ENCODE data around the gene KATNAL1.
"Not testable (repeated sequence)": the region's sequence is repeated elsewhere in the genome, so short reads cannot be mapped to it uniquely, and the experiment has no call there.

KATNAL1 gene

DNA sequence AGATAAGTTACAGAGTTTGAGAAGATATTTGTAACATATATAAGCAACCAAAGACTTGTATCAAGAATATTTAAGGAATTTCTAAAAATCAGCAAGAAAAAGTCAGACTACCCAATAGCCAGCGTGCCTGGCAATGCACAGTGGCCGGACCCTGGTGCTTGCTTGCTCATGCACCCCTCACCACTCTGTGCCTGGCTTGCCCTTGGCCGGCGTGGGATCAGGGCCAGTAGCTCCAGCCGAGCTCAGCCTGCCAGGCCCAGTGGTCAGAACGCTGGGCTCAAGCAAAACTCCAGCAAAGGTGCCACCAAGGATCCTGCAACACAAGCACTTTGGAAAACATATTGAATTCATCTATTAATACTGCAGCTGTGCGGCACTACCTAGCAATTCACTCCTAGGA is 95.1 kb downstream of the KATNAL1 start:
- DNase-seq (ENCODE audit: low read depth in 2 of 2), result no peak

DNA sequence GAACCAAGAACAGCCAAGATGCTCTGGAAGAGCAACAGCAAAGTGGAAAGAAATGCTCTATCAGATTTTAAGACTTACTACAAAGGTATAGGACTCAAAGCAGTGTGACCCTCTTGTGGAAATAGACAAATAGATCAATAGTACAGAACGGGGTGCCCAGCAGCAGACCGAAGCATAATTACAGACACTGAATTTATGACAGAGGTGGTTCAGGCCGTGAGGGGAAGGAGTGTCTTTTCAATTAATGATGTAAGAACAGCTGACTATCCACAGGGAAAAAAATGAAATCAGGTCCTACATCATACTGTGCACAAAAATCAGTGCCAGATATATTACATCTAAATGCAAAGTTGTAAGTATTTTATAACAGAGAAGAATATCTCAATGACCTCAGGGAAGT is 95.6 kb downstream of the KATNAL1 start:
- DNase-seq (ENCODE audit: low read depth in 2 of 2), result no peak

DNA sequence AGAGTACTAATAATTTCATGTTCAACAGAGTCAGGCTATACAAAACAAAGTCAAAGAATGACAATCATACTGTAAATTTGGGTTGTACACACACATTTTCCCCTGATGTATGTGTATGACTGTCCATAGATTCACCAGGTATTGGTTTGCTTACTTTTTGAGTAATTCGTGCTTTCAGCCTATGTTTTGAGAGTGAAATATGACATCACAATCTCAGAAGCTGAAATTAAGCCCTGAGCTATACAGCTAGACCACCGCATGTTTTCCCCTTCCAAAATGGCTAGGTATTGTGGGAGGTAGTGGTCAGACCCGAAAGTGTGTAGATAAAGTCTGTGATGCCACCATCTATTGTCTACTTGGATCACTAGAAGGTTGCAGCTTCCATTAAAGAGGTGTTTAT is 102.8 kb downstream of the KATNAL1 start:
- DNase-seq (ENCODE audit: low read depth in 2 of 2), result no peak

DNA sequence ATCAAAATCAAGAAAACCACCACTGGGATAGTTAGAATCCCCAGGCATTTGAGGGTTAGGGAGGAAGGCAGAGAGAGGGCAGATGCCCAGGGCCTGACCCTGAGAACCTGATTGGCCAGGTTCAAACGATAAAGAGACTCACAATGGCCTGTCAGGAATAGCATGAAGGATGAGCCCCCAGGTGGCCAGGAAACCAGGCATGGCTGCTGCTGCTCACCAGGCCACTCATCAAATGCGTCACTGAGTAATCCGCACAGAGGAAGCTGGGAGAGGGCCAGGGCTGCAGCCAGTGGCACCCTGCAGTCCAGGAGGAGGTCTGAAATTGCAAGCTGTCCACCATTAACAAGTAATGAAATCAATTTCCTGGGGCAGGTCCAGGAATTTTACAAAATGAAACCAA is 111.3 kb downstream of the KATNAL1 start:
- no peak for DNase-seq (ENCODE audit: low read depth in 2 of 2)

DNA sequence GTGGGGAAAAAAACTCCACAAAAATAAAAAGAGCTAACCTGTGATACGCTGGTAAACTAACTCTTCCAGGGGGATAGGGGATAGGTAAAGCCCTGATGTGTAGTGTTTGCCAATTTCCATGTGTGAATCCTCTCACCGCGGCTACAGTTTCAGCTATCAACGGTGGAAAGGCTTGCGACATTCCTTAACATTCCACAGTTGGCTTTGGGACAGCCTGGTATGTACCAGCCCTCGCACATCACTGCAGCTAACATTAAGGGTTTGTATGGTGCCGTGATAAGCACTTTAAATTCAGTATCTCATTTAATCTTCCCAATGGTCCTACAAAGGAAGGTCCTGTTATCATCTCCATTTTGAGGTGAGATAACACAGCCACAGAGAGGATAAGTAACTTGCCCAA is 112.4 kb downstream of the KATNAL1 start:
- DNase-seq (ENCODE audit: low read depth in 2 of 2), result no peak

DNA sequence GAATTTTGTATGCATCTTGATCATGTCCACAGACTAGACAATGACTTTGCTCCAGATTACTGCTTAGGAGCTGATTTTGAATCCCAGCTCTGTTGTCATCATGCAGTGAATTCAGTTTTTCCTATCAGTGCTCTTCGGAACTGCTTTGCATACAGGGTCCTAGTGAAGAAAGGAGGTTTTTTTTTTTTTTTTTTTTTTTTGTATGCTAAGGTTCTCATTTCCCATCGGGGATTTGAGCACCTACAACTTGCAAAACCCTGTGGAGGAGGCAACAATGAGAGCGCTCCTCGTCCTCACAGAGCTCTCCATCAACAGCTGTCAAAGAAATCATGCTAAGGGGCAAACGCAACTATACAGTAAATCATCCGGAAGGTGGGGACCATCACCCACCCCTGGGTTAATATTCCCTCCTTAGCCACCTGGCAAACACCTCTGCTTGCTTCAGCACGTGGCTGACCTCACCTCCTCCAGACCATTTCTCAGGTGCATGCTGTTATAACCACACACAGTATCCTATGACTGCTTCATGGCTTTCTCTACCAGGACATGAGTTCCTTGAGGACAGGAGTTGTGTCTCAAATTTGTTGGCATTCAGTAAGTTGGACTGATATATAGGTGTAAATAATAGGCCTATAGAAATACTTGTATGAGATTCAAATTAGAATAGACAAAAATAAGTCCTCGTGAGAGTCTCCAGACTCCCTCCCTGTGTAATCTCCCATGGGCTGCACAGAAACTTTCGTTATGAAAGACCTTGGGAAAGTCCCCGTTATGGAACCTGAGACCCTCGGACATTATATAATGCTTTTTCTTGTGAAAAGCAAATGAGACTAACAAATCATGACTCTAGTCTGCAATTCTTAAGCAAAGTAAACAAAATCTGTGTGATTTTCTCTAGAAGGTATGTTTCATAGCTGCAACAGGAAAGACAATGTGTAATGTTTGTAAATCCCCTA is 113.8 kb downstream of the KATNAL1 start:
- DNase-seq (ENCODE audit: low read depth in 2 of 2), result no peak

DNA sequence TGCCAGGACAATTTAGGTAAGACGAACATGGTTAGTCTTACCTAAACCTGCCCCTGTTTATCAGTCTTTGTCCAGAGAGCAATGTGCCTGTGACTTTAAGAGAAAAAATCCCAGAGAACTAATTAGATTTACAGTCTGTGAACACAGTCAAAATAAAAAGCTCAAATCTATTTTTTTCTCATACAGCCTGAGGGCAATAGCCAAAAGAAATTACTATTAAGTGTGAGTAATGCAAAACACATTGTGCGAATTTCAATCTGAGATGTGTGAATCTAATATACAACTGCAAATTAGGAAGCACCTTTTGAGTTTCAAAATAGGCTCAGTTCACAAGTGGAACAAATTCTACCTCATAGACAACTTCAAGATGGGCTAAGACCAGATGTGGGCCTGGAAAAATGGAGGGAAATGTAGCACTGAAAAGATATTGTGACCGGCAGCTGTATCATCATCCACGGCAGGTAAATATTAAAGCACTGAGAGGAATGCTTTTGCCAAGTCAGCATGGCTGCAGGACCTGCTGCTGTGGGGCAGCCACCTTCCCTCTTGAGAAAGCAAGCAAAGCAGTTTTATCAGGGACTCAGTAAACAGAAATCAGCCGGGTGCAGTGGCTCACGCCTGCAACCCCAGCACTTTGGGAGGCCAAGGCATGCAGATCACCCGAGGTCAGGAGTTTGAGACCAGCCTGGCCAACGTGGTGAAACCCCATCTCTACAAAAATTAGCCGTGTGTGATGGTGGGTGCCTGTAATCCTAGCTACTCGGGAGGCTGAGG is 114.8 kb downstream of the KATNAL1 start:
- no peak for DNase-seq (ENCODE audit: low read depth in 2 of 2)

DNA sequence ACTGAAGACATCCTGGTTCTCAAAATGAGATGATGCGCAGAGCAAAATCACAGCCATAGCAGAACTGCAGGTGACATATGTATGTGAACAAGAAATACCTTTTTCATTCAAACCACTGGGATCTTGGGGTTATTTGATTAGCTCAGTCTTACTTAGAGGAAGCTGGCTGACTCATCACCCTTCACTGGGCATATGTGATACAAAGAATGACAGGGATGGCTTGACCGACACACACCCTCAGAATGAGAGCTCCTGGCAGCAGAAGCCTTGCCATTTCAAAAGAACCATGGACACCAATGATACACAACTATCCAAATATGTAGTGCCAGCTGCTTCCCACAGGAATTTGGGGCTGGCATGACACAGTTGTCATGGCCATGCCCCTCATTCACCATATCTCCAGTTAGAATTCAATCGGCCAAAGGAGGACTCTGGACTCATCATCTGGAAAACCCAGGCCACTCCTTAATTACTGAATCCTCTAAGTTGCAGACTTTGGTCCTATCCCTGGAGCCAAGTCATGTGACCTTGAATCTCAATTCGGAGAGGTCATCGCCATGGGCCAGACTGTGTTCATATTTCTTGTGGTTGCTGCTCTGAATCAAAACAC is 115.8 kb downstream of the KATNAL1 start:
- DNase-seq (ENCODE audit: low read depth in 2 of 2), result no peak

DNA sequence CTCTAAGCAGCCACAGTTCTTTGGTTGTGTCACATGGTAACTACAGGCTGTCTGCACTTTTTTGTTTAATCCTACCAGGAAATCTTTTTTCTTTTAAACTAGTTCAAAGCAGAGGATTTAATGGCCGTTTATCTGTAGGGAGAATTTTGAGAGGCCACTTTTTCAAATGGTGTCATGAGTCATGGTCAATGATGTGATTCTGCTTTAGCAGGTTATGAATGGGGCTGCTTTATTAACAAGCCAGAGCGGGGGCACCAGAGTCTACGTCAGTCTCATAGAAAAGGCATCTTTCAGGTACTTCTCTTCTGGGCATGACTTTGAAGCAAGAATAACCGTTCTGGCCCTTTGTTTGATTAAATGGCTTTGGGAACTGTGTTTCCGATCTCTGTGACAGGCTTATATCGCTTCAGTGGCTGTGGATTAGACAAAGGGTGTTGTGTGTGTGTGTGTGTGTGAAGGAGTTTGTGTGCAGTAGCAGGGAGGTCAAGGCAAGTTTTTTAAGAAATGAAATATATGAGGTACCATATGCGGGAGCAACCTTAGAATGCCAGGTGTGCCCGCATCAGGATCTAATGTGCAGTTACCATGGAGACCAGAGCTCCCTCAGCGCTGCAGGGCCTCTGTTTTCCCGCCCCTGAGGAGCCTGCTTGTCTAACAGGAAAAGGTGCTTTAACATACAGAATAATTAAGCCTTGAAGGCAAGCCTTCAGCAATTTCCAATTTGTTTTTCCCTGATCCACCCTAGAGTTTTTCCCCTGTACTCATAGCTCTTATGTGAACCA is 120.5 kb downstream of the KATNAL1 start:
- DNase-seq (ENCODE audit: low read depth in 2 of 2), result no peak

DNA sequence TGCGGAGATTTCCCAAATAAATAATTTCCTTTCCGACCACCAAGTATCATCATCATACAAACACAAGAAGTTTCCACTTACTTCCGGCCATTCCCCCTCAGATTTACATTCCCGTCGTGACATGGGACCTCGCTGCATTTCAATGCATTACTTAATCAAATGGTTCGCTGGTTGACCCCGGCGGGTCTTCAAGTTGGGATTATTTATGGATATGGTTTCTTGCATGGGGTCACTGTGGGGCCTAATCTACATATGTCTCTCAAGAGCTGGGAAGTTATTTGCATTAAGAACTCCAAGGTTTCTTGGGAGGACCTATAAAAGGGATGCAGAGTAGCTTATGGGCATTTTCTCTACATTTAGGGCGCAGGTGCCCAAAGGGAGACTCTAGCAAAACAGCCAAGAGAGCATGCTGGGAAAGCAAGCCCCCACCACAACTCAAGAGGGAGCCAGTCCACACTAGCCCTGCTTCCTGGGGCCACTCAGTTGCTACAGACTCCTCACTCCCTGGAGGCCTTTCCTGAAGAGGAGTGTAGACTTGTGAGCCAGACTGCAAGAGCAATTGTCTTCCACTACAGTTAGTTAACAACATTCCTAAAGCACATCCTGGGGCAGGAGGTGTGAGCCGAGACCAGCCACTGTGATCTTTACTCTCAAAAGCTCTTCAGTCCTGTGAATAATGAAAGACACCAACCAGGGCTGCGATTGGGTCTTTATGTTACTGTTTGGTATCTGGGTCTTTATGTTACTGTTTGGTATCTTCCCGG is 125.3 kb downstream of the KATNAL1 start:
- DNase-seq (ENCODE audit: low read depth in 2 of 2), result no peak

DNA sequence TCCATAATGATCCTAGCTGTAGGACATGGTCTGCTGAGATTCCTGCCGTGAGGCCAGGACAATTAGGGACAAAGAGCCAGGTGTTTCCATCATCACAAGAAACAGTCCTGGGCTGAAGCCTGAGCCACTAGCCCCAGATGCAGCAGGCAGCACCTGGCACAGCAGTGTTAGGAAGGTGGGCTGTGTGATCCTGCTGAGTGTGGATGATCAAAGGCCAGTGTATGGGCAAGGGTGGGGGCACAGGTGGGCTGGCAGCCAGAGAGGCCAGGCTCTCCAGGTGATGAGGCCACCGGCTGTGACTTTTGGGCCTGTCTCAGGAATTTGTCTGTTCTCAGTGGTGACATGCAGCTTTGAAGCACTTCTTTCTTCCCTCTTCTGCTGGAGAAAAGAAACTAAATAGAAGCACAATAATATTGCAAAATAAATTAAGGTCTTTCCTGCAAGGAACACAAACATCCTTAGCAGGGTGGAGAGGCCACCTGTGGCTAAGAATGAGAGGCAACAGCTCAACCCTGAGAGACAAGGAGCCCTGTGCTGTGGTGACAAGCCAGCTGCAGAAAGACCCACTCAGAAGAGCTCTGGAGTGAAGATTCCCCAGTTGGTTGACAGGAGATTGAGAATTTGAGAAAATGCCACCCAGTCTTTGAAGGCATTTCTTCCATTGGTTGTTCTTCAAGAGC is 127.6 kb downstream of the KATNAL1 start:
- DNase-seq (ENCODE audit: low read depth in 2 of 2), result no peak

DNA sequence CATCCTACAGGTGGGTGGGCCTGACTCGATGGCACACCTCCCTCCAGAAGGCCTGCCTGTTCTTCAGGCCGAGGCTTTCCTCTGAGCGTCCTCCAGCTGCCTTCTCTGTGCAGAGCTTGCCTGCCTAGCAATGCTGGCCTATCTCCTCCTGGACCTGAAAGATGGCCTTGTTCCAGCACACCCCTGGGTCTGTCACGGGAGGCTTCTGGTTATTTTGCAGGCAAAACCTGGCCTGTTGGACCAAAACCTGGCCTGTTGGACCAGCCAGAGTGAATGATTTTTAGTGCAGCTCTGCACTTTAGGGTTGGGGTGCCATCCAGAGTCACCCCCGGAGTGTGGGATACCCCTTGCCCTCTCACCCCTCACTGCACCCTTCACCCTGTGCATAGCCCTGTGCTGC is 128.4 kb downstream of the KATNAL1 start:
- no peak for DNase-seq (ENCODE audit: low read depth in 2 of 2)

DNA sequence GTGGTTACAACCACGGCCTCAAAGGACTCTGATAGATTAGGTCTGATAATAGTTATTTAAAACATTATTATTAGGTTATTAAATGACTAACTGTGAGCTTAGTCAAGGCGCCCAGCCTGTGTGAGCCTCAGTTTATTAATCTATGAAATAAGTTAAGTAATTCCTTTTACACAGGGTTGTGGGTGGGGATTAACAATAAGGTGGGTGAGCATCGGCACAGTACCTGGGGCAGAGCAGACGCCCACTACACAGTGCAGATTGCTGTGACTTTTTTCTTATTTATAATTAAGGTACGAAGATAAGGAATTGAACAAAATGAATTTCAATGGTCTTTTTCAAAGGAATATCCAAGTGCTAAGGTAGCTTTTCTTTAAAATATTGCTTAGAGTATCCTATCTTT is 132.2 kb downstream of the KATNAL1 start:
- DNase-seq (ENCODE audit: low read depth in 2 of 2), result no peak

DNA sequence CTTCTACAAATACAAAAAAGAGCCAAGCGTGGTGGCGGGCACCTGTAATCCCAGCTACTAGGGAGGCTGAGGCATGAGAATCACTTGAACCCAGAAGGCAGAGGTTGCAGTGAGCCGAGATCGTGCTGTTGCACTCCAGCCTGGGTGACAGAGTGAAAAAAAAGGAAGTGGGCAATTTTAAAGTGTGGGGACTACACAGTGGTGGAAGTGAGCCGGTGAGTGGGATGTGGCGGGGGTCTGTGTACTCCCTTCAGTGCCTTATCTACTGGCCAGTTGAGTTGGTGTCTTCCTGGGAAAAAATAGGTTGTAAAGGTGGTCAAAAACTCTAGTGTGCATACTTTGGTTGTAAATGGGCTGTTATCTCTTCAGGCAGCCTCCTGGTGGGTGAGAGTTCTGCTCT is 133.1 kb downstream of the KATNAL1 start:
- not testable (repeated sequence) for DNase-seq (ENCODE audit: low read depth in 2 of 2)

DNA sequence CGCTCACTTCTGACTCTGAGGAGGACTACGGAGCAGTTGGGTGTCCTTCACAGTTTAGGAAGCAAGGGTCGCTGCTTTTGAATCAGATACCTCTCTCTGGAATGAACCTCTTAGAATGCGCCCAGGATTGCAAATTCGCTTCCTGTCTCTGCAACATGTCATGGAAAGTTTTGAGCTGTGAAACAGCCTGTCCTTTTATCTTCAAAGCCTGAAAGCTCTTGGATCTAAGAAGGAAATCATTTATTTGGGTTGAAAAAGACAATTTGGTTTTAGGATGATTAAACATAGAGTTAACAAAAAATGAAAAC is 134.1 kb downstream of the KATNAL1 start:
- DNase-seq (ENCODE audit: low read depth in 2 of 2), result no peak

DNA sequence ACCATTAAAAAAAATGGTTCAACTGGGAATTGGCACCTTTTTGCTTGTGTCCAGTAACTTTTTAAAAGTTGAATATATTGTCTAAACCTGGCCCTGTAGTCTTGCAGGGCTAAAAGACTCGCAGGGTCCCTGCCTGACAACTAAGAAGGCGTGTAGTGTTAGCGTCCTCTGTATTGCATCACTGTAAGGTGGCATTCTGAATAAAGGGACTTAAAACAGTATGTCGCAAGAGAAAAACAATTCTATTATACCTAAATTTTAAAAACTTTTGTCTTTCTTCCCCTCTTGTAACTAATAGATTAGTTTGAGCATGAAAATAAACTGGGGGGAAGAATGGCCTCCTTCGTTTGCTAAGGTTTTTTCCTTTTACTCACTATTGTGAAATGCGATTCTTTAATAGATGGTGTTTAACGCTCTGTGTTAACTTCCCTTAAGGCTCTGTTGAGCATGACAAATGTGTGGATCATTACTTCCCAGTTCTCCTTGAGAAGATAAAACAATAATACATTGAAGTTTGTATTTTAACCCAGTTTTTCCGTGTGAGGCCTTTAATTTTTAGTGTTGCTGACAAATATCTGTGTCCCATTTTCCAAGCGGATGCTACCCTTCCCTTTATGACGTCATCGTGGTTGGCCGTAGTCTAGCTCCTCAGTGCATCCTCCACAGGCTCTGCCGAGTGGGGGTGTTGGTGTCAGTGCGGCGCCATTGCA is 134.6 kb downstream of the KATNAL1 start:
- DNase-seq (ENCODE audit: low read depth in 2 of 2), result no peak

DNA sequence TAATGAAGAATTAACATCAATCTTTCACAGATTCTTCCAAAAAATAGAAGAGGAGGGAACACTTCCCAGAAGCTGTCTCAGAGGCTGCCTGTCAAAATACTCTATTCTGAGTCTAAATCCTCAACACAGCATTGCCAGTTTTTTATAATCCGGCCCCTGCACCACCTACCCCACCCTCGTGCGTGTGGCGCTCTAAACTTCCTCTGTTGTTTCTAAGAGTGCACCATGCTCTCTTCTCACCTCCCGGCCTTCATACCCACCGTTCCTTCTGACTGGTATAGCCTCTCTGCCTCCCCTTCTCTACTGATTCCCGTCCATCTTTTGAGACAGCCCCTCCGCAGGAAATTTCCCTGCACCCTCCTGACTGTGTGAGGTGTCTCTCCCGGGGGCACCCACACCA is 136.8 kb downstream of the KATNAL1 start:
- DNase-seq (ENCODE audit: low read depth in 2 of 2), result no peak

DNA sequence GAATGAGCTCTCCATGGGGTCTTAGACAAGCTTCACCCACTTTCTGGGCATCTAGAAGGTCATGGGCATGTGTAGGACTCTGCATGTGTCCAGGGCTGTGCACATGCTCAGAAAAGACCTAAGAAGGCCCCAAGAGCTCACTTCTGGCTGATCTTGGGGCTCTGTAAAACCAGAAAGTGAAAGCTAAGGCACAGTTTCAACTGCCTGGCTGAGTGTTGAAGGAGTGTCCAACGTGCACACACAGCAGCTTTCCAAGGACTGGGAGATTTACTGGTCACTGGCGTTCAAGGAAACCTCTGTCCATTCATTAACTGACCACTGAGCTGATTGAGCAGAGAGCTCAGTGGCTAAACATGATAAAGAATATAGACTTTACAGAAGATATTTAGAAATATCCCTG is 137.9 kb downstream of the KATNAL1 start:
- no peak for DNase-seq (ENCODE audit: low read depth in 2 of 2)

DNA sequence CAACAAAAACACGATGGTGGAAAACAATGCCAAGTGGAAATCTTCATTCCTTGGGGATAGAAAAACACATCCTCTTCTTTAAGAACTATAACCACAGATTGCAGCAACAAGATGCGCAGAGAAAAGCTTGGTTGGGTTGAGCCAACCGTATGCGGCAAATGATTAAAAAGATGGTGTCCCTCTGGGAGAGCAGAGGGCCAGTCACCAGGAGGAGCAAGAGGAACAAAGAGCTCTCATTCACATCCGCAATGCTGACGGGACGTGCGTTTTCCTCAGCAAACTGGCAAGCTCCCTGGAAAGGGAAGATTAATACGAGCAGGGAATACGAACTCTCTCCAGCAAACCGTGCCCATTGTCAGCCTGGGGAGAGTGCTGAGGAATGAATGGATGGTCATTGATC is 141.6 kb downstream of the KATNAL1 start:
- DNase-seq (ENCODE audit: low read depth in 2 of 2), result no peak

DNA sequence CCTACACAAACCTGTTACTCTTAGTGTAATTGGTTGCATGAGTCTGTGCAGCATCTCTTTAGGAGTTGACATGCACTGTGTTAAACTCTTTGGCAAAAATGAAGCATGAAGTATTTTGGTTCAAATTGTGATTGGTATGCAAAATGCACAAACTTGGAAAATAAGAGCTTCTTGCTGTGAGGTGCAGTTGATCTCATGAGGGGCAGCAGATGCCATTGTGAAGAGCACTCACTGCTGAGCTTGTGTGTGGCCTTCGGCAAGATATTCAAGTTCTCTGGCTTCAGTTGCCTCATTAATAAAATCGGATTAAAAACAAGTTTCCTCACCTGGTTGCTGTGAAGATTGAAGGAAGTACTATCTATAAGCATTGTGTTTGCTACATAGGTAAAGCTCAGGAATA is 142.3 kb downstream of the KATNAL1 start:
- no peak for DNase-seq (ENCODE audit: low read depth in 2 of 2)

All from stimulated activated CD4-positive, alpha-beta T cell treated with anti-CD3 and anti-CD28 coated beads, Interleukin-1b, Interleukin-23, amount 100 ng/mL, for 1 hour (primary cell).